Activated CD8-positive, alpha-beta memory T cell treated with anti-CD3 and anti-CD28 coated beads for 4 hours (primary cell): ENCODE measurements around the gene FLYWCH1.

Experiments
- DNase-seq, 2 donors: peaks; one replicate each; pipeline ENCODE4 v3.0.0-alpha.2; 2020; ENCODE audit warnings: low read depth in 2 of 2

The FLYWCH1 gene

DNA sequence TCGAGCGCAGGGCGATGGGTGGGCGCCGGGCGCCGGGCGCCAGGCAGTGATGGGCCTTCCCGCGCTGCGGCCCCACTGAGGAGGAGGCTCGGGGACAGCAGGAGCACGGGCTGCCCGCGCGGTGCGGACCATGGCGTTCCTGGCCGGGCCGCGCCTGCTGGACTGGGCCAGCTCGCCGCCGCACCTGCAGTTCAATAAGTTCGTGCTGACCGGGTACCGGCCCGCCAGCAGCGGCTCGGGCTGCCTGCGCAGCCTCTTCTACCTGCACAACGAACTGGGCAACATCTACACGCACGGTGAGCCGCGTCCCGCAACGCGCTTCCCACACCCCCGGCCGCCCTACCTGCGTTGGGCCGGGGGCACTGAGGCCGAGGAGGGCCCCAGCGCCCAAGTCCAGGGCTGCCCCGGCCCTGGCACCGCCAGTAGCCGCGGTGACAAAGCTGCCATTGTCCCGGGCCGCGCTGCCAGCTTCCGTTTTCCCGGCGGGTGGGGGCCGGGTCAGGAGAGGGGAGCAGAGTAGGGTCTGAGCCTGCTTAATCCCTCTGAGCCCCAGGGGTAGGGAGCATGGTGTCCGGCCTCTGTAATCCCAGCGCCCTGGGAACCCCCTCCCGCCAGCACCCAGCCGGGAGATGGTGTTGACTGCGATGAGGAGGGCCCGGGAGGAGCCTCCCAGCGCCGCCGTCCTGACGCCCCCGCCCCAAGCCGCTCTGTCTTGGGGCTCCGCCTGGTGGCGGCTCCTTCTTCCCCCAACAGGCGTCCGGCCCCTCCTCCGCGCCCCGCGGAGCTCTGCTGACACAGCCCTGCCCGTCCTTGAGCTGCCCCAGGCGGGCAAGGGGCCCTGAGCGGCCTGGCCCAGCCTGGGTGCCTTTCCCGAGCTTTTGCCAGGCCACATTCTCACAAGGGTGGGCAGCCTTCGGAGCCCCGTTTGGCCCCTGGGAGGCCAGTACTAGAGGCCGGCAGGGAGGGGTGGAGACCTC is 58.1 kb downstream of the FLYWCH1 start:
- DNase-seq: peak in 1 of 2 donors; percentile 32

- no peak for DNase-seq
These were observed 58.8 kb downstream of the FLYWCH1 start for GRCh38 chr16:2970563-2970962.

- DNase-seq: no peak
These were observed 59.6 kb downstream of the FLYWCH1 start for GRCh38 chr16:2971134-2971984.

- no peak for DNase-seq
These were observed 60.5 kb downstream of the FLYWCH1 start for GRCh38 chr16:2971985-2972784.

- DNase-seq: no peak
These were observed 61.4 kb downstream of the FLYWCH1 start for GRCh38 chr16:2973093-2973492.

DNA sequence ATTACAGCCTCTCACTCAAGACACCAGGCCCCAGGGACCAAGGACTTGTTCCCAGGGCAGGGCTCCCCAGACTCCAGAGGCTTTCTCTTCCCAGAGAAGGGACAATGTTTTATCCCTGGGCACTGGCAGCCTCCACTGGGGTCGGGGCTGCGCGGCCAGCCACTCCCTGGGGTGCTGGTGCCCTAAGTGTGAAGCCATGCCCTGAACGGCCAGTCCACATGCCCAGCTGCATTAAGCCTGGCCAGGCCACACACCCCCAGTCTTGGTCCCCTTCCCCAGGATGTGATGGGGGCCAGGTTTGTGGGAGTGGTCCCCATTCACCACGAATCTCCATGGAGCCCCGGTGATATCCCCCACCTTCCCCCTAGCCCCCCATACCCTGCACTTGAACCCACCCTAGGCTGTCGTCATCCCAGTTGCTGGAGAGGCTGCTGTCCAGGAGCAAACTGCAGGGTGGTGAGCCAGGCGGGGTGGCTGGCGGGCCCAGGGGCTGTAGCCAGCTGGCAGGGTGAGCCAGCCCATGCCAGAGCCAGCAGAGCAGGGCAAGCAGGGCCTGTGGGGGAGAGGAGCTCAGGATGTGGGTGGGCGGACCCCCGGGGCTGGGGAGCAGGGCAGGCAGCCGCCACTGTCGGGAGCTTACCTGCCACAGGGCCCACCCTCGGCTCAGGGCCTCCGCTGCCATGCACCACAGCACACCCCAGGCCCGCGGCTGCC is 62.0 kb downstream of the FLYWCH1 start:
- no peak for DNase-seq

DNA sequence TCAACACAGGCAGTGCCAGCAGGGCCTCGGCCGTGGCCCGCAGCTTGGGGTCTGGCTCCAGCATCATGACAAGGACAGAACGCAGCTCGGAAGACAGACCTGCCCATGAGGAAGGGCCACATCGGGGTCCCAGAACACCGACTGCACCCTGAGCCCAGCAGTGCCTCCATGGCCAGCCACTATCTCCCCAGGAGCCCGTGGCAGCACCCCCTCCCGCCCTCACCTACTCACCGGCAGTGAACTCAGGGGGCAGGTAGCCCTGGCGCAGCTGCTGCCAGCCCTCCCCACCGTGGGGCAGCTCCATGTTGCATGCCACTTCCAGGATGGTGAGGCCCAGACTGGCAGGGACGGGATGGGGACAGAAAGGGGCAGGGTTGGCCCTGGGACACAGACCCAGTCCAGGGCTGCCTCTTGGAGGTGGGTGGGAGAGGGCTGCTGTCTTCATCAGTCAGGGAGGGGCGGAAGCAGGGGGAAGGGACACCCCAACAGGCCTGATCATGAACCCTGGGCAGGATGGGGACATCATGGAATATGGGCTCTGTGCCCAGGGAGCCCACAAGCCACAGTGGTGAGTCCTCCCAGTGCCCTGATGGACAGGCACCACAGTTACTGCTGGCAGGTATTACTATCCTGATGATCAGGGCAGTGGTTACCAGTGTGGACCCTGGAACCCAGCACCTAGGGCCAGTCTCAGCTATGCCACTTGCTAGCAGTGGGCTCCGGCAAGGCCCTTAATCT is 62.8 kb downstream of the FLYWCH1 start:
- DNase-seq: no peak

- no peak for DNase-seq
These were observed 63.5 kb downstream of the FLYWCH1 start for GRCh38 chr16:2975161-2975795.

- DNase-seq: no peak
These were observed 64.5 kb downstream of the FLYWCH1 start for GRCh38 chr16:2976201-2976600.

DNA sequence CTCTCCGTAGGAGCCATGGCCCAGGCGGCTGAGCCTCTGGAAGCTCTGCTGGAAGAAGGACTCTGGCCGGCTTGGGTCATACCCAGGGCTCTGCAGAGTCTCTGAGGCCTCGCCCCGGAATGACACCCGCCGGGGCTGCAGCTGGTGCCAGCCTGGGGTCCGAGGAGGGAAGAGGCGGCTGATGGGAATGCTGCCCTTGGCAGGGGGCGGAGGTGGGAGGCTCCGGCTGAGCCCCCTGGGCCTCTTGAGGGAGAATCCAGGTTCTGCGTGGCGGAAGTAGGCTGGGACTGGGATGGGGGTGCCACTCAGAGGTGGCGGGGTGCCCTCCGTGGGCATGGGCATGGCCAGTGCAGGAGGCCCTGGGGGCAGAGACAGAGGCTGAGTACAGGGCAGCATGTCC is 64.9 kb downstream of the FLYWCH1 start:
- no peak for DNase-seq

- no peak for DNase-seq
These were observed 65.7 kb downstream of the FLYWCH1 start for GRCh38 chr16:2977440-2977839.

- DNase-seq: no peak
These were observed 68.0 kb downstream of the FLYWCH1 start for GRCh38 chr16:2979669-2980226.

DNA sequence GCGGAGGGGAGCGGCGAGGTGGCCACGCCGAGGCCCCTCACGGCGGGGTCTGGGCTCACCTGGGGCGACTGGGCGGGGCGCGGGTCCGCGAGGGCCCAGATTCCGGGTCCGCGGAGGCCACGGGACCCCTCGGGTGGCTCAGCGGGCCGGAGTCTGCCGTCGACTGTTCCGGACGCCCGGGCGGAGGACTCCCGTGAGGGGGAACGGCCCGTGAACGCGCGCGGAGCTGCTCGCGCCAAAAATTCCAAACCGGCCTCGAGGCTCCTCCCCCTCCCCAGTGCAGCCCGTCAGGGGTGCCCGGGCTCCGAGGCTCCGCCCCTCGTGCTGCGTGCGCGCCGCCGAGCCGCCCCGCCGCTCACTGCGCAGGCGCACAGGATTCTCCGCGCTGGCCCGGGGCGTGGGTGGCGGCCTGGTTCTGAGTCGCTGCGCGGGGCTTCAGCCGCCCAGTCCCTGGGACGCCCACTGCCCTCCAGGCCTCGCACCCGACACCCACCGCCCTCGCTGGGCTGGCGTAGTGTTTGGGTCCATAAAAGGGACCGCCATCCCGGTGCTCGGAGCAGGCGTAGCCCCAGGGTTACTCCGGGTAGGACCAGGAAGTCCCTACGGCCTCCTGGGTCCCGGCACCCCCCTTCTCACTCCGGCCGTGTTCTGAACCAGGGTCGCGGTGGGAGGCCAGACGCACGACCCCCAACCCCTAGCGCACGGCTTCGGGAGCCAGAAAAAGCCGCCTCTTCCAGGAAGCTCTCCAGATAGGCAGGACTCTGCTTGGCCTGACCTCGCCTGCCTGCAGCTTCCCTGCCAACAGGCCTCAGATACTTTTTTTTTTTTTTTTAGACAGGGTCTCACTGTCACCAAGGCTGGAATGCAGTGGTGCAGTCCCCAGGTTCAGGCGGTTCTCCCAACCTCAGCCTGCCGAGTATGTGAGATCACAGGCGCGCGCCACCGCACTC is 68.8 kb downstream of the FLYWCH1 start, which contains the start of gene PKMYT1:
Gene PKMYT1 (minus strand): TSS at position 220 of the 950 bp plus-strand sequence. CDS start 789 bp downstream, outside the sequence.
- DNase-seq: peak; percentile 79 to 86

- no peak for DNase-seq
These were observed 69.6 kb downstream of the FLYWCH1 start for GRCh38 chr16:2981177-2981898.

DNA sequence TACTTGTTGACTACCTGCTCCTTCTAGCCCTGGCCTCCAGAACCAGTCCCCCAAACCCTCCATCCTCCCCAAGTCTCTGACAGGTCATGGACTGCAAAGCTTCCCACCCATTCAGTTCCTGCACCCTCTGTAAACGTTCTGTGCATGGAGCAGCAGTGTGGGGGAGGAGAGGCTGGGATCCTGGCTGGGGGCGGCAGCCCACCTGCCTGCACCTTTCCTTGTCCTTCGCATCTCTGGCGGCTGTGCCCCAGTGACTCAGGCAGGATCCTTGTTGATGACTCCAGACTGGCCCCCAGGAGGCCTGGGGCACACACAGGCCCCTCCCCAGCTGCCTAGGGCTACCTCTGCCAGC is 70.1 kb downstream of the FLYWCH1 start:
- DNase-seq: no peak

DNA sequence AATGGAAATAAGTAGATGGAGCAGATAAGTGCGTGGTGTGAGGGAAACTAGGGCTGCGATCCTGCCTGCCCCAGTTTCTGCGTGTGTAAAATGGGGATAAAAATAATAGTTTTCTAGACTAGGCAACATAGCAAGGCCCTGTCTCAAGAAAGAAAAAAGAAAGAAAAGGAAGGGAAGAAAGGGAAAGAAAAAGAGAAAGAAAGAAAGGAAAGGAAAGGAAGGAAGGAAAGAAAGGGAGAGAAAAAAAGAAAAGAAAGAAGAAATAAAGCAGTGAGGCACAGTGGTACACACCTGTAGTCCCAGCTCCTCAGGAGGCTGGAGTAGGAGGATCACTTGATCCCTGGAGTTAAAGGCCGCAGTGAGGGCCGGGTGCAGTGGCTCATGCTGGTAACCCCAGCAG is 70.7 kb downstream of the FLYWCH1 start:
- DNase-seq: no peak

DNA sequence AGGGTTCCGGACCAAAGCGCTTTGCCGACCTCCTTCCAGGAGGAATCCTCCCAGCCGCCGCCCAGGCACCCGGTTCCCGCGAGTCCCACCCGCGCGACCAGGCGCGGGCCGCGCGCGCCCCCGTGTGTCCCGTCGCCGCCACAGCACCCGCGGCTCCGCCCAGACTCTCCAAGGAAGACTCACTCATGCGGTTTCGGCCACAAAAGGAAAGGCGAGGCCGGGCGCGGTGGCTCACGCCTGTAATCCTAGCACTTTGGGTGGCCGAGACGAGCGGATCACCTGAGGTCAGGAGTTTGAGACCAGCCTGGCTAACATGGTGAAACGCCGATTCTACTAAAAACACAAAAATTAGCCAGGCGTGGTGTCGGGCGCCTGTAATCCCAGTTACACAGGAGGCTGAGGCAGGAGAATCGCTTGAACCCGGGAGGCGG is 72.0 kb downstream of the FLYWCH1 start:
- peak in 1 of 2 donors; percentile 33 for DNase-seq

GRCh38 chr16:2985462-2985861 is 73.7 kb downstream of the FLYWCH1 start:
- DNase-seq: no peak
